Neuronal stem cell (in vitro differentiated cells): ENCODE data around the gene SHH.

Experiments used
- DNase-seq: peaks from one replicate; pipeline ENCODE4 v3.0.0-alpha.2; 2013; ENCODE audit warnings: low spot score
- H2AFZ ChIP-seq: one replicate; pipeline ENCODE4 v1.6.1; 2013; ENCODE audit warnings: mild to moderate bottlenecking, low read length, inconsistent platforms
- H2AK5ac ChIP-seq: 2 replicates; pipeline ENCODE4 v1.6.1; 2013; ENCODE audit warnings: low read depth, mild to moderate bottlenecking, inconsistent platforms, low read length, moderate library complexity, mixed read lengths
- H2BK120ac ChIP-seq: 2 replicates; pipeline ENCODE4 v1.6.1; 2013; ENCODE audit warnings: low read depth, mild to moderate bottlenecking, inconsistent platforms, low read length, moderate library complexity, mixed read lengths
- H2BK12ac ChIP-seq: one replicate; pipeline ENCODE4 v1.6.1; 2013; ENCODE audit warnings: low read length, inconsistent platforms
- H2BK15ac ChIP-seq: 2 replicates; pipeline ENCODE4 v1.6.1; 2013; ENCODE audit warnings: mild to moderate bottlenecking, low read length, inconsistent platforms, mixed read lengths
- H2BK5ac ChIP-seq: one replicate; pipeline ENCODE4 v1.6.1; 2013; ENCODE audit warnings: inconsistent platforms, mild to moderate bottlenecking, low read length, moderate library complexity
- H3K14ac ChIP-seq: one replicate; pipeline ENCODE4 v1.6.1; 2013; ENCODE audit warnings: low read length, inconsistent platforms
- H3K18ac ChIP-seq: 2 replicates; pipeline ENCODE4 v1.6.1; 2013; ENCODE audit warnings: low read length, inconsistent platforms
- H3K23ac ChIP-seq: 2 replicates; pipeline ENCODE4 v1.6.1; 2013; ENCODE audit warnings: low read depth, mild to moderate bottlenecking, mixed read lengths, low read length, inconsistent platforms; ENCODE audit not compliant: poor library complexity
- H3K27ac ChIP-seq: replicated peaks from 3 replicates; pipeline ENCODE4 v1.5.1; 2013; ENCODE audit warnings: low read length, inconsistent platforms
- H3K27me3 ChIP-seq, 3 experiments: 2 replicates each; pipeline ENCODE4 v1.6.1; 2013; ENCODE audit warnings: low read length in 3 of 3, mild to moderate bottlenecking in 2 of 3, inconsistent platforms in 1 of 3, low read depth in 1 of 3, mixed read lengths in 1 of 3, moderate library complexity in 1 of 3; ENCODE audit not compliant: control insufficient read depth in 3 of 3, insufficient read depth in 3 of 3
- H3K36me3 ChIP-seq, 2 donors: replicated peaks in 1 of 2; 2 replicates each; pipeline ENCODE4 v1.6.1; 2013; ENCODE audit warnings: low read length in 2 of 2; ENCODE audit not compliant: control insufficient read depth in 2 of 2, insufficient read depth in 2 of 2
- H3K4ac ChIP-seq: 2 replicates; pipeline ENCODE4 v1.6.1; 2013; ENCODE audit warnings: inconsistent platforms, mild to moderate bottlenecking, low read length, moderate library complexity
- H3K4me1 ChIP-seq, 2 donors: 1 replicate in 1 of 2; 2 replicates in 1 of 2; pipeline ENCODE4 v1.6.1; 2013; ENCODE audit warnings: low read length in 2 of 2, low read depth in 1 of 2; ENCODE audit not compliant: control insufficient read depth in 2 of 2, insufficient read depth in 1 of 2
- H3K4me2 ChIP-seq: one replicate; pipeline ENCODE4 v1.6.1; 2013; ENCODE audit warnings: mild to moderate bottlenecking, low read length, inconsistent platforms; ENCODE audit not compliant: insufficient read depth, poor library complexity, severe bottlenecking
- H3K4me3 ChIP-seq, 2 donors: 2 replicates each; pipeline ENCODE4 v1.5.1; 2013; ENCODE audit warnings: low read length in 2 of 2, mild to moderate bottlenecking in 2 of 2, inconsistent platforms in 1 of 2, moderate library complexity in 1 of 2
- H3K79me1 ChIP-seq: one replicate; pipeline ENCODE4 v1.6.1; 2013; ENCODE audit warnings: low read depth, mild to moderate bottlenecking, inconsistent platforms, low read length, moderate library complexity
- H3K9ac ChIP-seq: one replicate; pipeline ENCODE4 v1.6.1; 2013; ENCODE audit warnings: mild to moderate bottlenecking, low read depth, low read length, inconsistent platforms; ENCODE audit not compliant: poor library complexity
- H3K9me3 ChIP-seq, 2 donors: replicated peaks in 1 of 2; 2 replicates each; pipeline versions ENCODE3 to v1.6.1; 2013; ENCODE audit warnings: low read length in 2 of 2, mild to moderate bottlenecking in 2 of 2, inconsistent platforms in 1 of 2, low read depth in 1 of 2, mixed read lengths in 1 of 2, moderate library complexity in 1 of 2; ENCODE audit not compliant: control insufficient read depth in 2 of 2, insufficient read depth in 1 of 2
- H4K8ac ChIP-seq: one replicate; pipeline ENCODE4 v1.6.1; 2013; ENCODE audit warnings: low read depth, mild to moderate bottlenecking, inconsistent platforms, low read length, moderate library complexity
- H4K91ac ChIP-seq: one replicate; pipeline ENCODE4 v1.6.1; 2013; ENCODE audit warnings: low read length, low read depth, mild to moderate bottlenecking, inconsistent platforms; ENCODE audit not compliant: poor library complexity
- WGBS, 2 donors: extraction: QIAGEN DNeasy Blood & Tissue Kit; methylation state at CpG; one replicate each; pipeline ENCODE4 v1.1.7; 2013; ENCODE audit warnings: missing lambda C conversion rate in 2 of 2, mixed read lengths in 1 of 2; ENCODE audit not compliant: insufficient read length in 2 of 2, insufficient replicate concordance in 1 of 2; ENCODE audit errors: extremely low coverage in 2 of 2; 5-methylcytosine and 5-hydroxymethylcytosine counted together

SHH gene

GRCh38 chr7:155807789-155808548 is 4.3 kb downstream of the SHH start:
- Histone ChIP-seq H2AFZ (peak overlapping the region; percentile 94), H3K27ac (no peak overlapping the region)
- no peak for DNase-seq

GRCh38 chr7:155807065-155807671 is 5.1 kb downstream of the SHH start:
- H2BK15ac ChIP-seq = no peak overlapping the region
- no peak overlapping the region for H3K14ac ChIP-seq
- H3K9me3 ChIP-seq = peaks cover 0 to 3% of the 10 kb centered on the region in 2 donors
- H2BK120ac ChIP-seq = no peak overlapping the region
- H3K36me3 ChIP-seq = no peaks in the 10 kb centered on the region
- DNase-seq = no peak
- no CpG with 5 or more reads among the region's 19 CpGs for WGBS, 2 donors
- H2BK5ac ChIP-seq = no peak overlapping the region
- H3K79me1 ChIP-seq = no peaks in the 10 kb centered on the region
- H3K23ac ChIP-seq = no peak overlapping the region
- peaks cover 64 to 92% (median 91%) of the 10 kb centered on the region in 3 experiments for H3K27me3 ChIP-seq
- H3K4ac ChIP-seq = no peak overlapping the region
- H3K18ac ChIP-seq = no peak overlapping the region
- no peak overlapping the region for H3K9ac ChIP-seq
- no peak overlapping the region for H2AK5ac ChIP-seq
- no peak overlapping the region for H3K4me3 ChIP-seq
- peaks cover 40 to 44% of the 10 kb centered on the region in 2 donors for H3K4me1 ChIP-seq
- H2AFZ ChIP-seq = peak overlapping the region; percentile 45
- H3K4me2 ChIP-seq = no peak overlapping the region
- no peak overlapping the region for H4K91ac ChIP-seq
- no peak overlapping the region for H2BK12ac ChIP-seq
- no peak overlapping the region for H3K27ac ChIP-seq
- no peak overlapping the region for H4K8ac ChIP-seq

More at GRCh38 chr7:155807789-155808548, 4.3 kb downstream of the SHH start:
- Histone ChIP-seq H3K4me3 (peak overlapping the region; percentile 42 to 70), H3K14ac (no peak overlapping the region), H3K9ac (peak overlapping the region; percentile 84), H2BK15ac (no peak overlapping the region), H2BK5ac (no peak overlapping the region), H3K18ac (peak overlapping the region; percentile 76), H3K27me3 (peaks cover 64 to 94% (median 91%) of the 10 kb centered on the region in 3 experiments), H3K79me1 (no peaks in the 10 kb centered on the region), H3K4me2 (peak overlapping the region; percentile 73), H3K9me3 (peaks cover 0 to 3% of the 10 kb centered on the region in 2 donors), H4K91ac (no peak overlapping the region), H3K23ac (peak overlapping the region; percentile 73), H2AK5ac (peak overlapping the region; percentile 5), H3K36me3 (no peaks in the 10 kb centered on the region), H4K8ac (no peak overlapping the region), H2BK12ac (peak overlapping the region; percentile 22), H2BK120ac (no peak overlapping the region), H3K4ac (no peak overlapping the region), H3K4me1 (peaks cover 40 to 44% of the 10 kb centered on the region in 2 donors)
- no CpG with 5 or more reads among the region's 33 CpGs for WGBS, 2 donors

GRCh38 chr7:155806096-155806871 is 6.0 kb downstream of the SHH start:
- H2BK5ac ChIP-seq = no peak overlapping the region
- H3K27me3 ChIP-seq = peaks cover 56 to 91% (median 87%) of the 10 kb centered on the region in 3 experiments
- no peak for DNase-seq
- peak overlapping the region; percentile 65 for H4K8ac ChIP-seq
- H3K36me3 ChIP-seq = no peaks in the 10 kb centered on the region
- H4K91ac ChIP-seq = no peak overlapping the region
- no CpG with 5 or more reads among the region's 47 CpGs for WGBS, 2 donors
- no peak overlapping the region for H3K4ac ChIP-seq
- H3K23ac ChIP-seq = peak overlapping the region; percentile 95
- peak overlapping the region; percentile 84 for H2AK5ac ChIP-seq
- peak overlapping the region; percentile 96 for H2BK15ac ChIP-seq
- no peak overlapping the region for H2BK120ac ChIP-seq
- H3K9ac ChIP-seq = peak overlapping the region; percentile 60
- peak overlapping the region; percentile 84 for H2BK12ac ChIP-seq
- H3K18ac ChIP-seq = peak overlapping the region; percentile 95
- H3K9me3 ChIP-seq = peaks cover 0 to 3% of the 10 kb centered on the region in 2 donors
- peak overlapping the region; percentile 99 for H2AFZ ChIP-seq
- H3K4me3 ChIP-seq = peak overlapping the region; percentile 33 to 70
- peaks cover 39 to 40% of the 10 kb centered on the region in 2 donors for H3K4me1 ChIP-seq
- H3K79me1 ChIP-seq = no peaks in the 10 kb centered on the region
- H3K4me2 ChIP-seq = peak overlapping the region; percentile 81
- H3K27ac ChIP-seq = no peak overlapping the region
- H3K14ac ChIP-seq = peak overlapping the region; percentile 71
